DMS 273 (cell line): Measurements from ENCODE around the gene PHLDB1.
"Not testable (repeated sequence)": the region's sequence is repeated elsewhere in the genome, so short reads cannot be mapped to it uniquely, and the experiment has no call there.

ENCODE experiments used
- DNase-seq: peaks from one replicate; lab custom pipeline; 2025; ENCODE audit not compliant: unreplicated experiment; lab: John Stamatoyannopoulos, UW

PHLDB1 gene

DNA sequence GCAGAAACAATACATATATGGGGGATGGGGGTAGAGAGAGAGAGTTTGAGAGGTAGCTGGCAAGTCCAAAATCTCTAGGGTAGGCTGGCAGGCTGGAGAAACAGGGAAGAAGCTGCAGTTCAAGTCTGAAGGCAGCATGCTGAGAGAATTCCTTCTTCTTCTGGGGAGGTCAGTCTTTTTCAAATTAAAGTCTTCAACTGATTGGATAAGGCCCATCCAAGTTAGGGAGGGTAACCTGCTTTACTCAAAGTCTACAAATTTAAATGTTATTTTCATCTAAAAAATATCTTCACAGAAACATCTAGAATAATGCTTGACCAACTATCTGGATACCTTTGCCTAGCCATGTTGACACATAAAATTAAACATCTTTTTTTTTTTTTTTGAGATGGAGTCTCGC lies 75.0 kb downstream of the PHLDB1 start:
- no peak for DNase-seq

GRCh38 chr11:118682939-118683338 lies 75.5 kb downstream of the PHLDB1 start:
- DNase-seq = not testable (repeated sequence)

GRCh38 chr11:118684187-118684586 lies 76.8 kb downstream of the PHLDB1 start:
- no peak for DNase-seq

DNA sequence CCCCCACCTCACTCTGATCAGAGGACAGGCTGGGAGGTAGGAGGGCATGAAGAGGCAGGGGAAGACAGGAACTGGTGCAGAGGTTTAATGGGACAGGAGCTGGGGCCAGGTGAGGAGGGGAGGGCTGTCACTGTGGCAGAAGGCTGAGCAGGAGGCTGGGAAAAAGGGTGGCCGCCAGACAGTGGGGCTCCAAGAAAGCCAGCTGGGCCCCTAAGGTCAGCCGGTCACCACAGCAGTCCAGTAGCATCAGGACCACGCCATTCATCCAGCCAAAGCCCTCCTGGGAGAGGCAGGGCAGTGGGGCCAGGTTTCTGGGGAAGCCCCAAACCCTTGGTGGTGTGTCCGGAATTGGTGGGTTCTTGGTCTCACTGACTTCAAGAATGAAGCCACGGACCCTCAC lies 80.5 kb downstream of the PHLDB1 start:
- DNase-seq = no peak

- DNase-seq = not testable (repeated sequence)
These were observed 80.9 kb downstream of the PHLDB1 start for GRCh38 chr11:118688339-118688738.

DNA sequence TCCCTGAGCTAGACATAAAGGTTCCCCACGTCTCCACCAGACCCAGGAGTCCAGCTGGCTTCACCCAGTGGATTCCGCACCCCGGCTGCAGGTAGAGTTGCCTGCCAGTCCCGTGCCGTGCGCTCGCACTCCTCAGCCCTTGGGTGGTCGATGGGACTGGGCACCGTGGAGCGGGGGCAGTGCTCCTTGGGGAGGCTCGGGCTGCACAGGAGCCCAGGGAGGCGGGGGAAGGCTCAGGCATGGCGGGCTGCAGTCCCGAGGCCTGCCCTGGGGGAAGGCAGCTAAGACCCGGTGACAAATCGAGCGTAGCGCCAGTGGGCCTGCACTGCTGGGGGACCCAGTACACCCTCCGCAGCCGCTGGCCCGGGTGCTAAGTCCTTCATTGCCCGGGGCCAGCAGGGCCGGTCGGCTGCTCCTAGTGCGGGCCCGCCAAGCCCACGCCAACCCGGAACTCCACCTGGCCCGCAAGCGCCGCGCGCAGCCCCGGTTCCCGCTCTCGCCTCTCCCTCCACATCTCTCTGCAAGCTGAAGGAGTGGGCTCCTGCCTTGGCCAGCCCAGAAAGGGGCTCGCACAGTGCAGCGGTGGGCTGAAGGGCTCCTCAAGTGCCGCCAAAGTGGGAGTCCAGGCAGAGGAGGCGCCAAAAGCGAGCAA lies 81.6 kb downstream of the PHLDB1 start:
- no peak for DNase-seq

DNA sequence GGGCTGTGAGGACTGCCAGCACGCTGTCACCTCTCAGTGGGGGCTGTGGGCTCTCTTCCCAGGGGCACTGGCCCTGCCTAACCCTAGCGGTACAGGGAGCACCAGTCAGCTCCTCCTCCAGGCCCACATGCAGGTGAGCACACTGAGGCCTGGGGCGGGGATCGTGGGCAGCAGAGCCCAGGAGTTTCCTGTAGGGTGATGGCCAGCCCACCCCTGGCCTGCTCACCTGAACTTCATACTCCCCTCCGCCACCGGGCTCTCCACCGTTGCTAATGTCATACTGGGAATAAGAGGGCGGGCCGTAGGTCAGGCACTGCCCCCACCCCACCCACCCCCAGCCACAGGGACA lies 82.1 kb downstream of the PHLDB1 start:
- no peak for DNase-seq

DNA sequence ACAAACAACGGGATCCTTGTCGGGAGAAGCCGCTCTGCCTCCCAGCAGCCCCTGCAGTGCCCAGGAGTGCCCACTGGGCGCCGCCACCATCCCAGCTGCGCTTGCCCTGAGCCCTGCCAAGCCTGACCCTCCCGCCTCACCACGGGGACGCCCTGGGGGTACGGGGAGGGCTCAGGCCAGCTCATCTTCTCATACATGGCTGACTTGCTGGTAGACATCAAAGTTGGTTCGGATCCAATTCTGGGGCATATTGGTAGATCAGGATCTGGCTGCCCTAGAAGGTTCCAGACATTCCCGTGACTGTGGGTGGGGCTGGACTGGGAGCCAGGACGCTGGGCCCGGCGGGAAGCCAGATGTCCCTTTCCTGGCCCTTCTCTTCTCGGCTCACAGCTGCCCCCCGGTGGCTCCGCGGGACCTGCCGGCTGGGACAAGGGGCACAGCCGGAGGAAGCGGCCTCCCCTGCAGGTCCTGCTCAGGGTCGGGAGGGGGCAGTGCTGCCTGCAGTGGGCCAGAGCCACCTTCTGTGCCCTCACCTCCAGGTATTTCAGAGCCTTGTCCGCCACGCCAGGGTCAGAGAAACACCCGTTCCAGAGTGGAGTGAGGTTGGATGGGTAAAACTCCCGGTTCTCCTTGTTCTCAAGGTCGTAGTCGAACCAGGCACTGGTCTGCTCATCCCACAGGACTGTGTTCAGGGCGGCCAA lies 82.6 kb downstream of the PHLDB1 start:
- peak; percentile 96 for DNase-seq

- no peak for DNase-seq
These were observed 83.3 kb downstream of the PHLDB1 start for GRCh38 chr11:118690553-118691304.

DNA sequence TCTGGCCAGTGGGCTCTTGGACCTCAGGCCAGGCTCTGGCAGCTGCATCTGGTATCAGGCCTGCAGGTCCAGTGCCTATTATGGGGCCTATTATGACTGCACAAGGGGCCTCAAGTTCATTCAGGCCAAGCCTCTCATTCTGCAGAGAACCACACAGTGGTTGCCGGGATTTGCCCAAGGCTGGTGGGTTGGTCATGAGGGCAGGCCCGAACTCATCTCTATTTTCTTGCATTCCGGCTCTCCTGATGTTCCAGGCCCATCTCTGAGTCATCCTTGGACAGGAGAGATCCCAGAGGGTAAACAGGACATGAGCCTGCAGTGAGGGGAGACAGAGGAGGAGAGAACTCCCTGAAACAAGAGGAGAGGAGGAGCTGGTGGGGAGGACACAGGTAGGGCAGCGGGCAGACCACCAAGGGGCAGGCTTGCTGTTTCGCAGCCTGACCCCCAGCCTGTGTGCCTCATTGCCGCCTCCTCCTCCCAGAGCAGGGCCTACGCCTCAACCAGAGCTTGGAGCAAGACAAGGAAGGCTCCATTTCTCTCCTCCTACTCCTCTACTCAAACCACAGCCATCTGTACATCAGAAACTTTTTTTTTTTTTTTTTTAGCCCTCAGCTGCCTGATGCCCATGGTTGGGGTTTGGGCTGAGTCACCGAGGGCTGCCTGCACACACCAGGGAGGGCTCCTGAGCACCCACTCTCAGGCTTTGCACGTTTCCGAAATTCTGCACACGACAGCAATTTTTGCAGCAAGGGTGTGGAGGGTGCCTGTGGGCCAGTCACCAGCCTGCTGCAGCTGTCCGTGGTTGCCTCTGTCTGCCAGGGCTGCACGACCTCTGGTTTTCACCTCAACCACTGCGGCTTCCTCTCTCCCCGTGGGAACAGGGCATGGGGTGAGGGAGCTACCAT lies 84.8 kb downstream of the PHLDB1 start:
- peak; percentile 35 for DNase-seq

DNA sequence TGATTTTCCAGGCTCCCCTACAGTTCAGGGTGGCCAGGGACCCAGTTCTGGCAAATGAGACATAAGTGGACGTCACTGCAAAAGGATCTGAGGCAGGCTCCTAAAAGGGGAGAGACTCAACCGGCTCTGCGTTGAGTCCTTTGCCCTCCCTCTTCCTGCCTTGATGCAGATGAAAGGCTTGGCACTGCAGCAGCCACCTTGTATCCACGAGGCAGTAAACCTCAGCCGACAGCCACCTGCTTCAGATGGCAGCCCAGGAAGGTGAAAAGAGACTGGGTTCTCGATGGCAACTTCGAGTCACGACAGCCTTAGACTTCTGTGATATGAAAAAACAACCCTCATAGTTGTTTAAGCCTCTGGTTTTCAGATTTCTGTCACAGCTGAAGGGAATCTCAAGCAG lies 86.8 kb downstream of the PHLDB1 start:
- DNase-seq = no peak

DNA sequence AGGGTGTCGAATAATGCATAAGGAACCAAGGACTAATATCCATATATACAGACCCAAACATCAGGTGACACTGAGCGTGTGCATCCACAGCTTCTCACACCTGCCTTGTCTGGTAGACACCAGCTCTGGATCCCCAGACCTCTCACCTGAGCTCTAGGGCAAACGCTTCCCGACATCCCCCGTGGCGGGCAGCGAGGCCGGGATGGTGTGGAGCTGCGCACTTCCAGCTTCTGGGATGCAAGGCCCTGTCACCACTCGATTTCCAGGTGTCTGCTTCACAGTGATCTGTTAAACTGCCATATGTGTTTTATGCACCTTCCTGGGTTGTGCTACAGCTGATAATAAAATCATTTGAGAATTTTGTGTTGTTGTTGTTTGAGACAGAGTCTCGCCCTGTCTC lies 87.4 kb downstream of the PHLDB1 start:
- no peak for DNase-seq

- no peak for DNase-seq
These were observed 89.3 kb downstream of the PHLDB1 start for GRCh38 chr11:118696673-118697226.

DNA sequence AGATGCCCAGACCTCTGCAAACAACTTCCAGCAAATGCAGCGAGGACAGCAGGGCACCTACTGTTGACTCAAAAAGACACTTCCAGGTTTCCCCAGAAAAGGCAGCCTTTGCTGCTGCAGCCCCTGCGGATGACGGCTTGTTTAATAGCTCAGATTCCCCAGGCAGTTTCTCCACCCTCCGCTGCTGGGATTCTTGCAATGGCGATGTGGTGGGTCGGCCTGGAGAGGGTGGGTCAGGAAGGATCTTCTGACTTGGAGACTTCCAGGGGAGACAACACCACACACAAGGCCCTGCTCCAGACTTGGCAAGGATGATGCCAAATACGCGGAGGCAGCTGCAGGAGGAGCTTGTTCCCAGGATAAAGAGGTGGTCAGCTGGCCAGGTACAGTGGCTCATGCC lies 89.9 kb downstream of the PHLDB1 start:
- DNase-seq = no peak

GRCh38 chr11:118699506-118700220 lies 92.2 kb downstream of the PHLDB1 start:
- no peak for DNase-seq

GRCh38 chr11:118703563-118704106 lies 96.2 kb downstream of the PHLDB1 start:
- DNase-seq = peak; percentile 14

DNA sequence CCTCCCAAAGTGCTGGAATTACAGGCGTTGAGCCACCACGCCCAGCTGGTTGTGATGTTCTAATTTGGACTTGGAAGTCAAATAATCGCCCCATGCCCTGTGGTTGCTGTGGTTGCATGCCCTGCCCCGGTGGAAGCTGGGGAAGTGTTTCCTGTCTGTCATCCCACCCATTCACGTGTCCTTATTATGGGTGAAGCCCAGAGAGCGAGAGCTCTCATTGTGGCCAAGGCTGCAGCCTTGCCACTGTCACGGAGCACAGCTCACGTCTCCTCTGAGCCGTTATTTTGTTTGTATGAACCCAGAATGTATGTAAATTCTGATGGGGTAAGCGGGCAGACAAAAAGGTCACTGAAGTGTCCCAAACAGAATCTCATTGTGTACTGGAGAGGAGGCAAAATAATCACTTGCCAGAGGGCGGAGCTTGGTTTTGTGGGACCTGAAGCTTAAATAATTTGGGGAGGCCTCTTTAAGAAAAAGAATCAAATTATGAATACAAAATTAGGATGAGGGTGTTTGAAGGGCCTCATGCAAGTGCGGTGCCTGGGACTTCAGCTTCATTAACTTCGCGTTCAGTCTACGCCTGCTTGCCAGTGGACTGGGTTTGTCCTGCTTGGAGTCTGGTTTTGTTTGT lies 97.8 kb downstream of the PHLDB1 start:
- DNase-seq = peak; percentile 34

GRCh38 chr11:118705791-118706545 lies 98.6 kb downstream of the PHLDB1 start:
- DNase-seq = peak; percentile 41

DNA sequence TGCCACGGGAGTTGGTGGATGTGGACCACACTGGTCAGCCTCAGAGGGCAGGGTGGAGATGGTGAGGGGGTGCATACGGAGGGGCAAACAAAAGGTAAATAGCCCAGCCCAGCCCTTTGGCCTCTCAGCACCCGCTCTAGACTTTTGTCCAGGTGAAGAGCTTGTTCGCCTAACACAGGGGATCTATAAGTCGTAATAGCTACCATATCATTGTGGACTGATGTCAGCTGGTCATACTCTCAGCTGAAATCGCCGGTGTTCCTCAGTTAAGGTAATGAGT lies 99.1 kb downstream of the PHLDB1 start:
- no peak for DNase-seq
